ENCODE results near the gene PXDN. TPM values are rescaled to one million over a fixed set of nuclear protein-coding genes. Genes with fewer than 3 reads are reported as not detected.
A peak's percentile ranks its signal among the peaks of the same experiment; 100 is the strongest.

PXDN gene
- total and polyA plus RNA-seq, 2 experiments from 2014 or later = 85.7 to 129 TPM

DNA sequence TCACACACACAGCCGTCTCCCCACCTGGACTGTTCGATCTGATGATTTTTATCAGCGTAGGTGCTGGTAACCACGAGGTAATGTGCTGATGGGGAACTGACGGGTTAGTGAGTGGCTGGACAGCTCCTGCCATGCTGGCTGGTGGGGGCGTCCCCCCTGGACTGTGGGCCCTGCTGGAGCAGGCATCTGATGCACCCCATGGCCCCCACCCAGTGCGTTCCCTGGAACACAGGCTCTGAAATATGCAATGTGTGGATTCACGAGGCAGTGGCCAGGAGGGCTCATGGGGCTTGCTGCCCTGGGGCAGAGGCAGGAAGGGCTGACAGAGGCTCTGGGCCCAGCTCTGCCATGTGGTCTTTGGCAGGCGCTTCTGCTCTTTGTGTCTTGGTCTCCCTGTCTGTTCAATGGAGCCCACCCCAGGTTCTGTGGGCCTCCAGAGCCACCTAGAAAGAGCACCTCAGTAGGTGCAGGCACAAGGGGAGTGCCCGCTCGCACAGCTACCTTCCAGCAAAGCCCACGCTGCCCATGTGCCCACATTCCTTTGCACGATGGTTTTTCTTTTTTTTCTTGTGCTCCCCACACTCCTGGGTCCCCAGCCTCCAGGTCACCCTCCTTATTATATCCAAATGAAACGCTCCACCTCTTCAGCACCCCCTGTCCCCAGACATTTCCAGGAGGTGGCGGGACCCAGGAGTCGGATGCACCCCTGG lies 10.3 kb upstream of the PXDN start:
- no peaks in the 10 kb centered on the region for H3K4me1 ChIP-seq (ENCODE audit: low read depth)
- no peak overlapping the region for H3K27ac ChIP-seq
- H3K27me3 ChIP-seq = no peaks in the 10 kb centered on the region
- TF ChIP-seq, protein P1, sequence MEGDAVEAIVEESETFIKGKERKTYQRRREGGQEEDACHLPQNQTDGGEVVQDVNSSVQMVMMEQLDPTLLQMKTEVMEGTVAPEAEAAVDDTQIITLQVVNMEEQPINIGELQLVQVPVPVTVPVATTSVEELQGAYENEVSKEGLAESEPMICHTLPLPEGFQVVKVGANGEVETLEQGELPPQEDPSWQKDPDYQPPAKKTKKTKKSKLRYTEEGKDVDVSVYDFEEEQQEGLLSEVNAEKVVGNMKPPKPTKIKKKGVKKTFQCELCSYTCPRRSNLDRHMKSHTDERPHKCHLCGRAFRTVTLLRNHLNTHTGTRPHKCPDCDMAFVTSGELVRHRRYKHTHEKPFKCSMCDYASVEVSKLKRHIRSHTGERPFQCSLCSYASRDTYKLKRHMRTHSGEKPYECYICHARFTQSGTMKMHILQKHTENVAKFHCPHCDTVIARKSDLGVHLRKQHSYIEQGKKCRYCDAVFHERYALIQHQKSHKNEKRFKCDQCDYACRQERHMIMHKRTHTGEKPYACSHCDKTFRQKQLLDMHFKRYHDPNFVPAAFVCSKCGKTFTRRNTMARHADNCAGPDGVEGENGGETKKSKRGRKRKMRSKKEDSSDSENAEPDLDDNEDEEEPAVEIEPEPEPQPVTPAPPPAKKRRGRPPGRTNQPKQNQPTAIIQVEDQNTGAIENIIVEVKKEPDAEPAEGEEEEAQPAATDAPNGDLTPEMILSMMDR (IDR thresholded peaks at IDR 0.05; ENCODE audit: low read depth, low read length) = no peak
- no peak for DNase-seq (ENCODE audit: low read depth in 1 of 2, low spot score in 1 of 2)
- H3K4me3 ChIP-seq = no peak overlapping the region
- H3K36me3 ChIP-seq = no peaks in the 10 kb centered on the region
- no peaks in the 10 kb centered on the region for H3K9me3 ChIP-seq (ENCODE audit: low read depth)

- no peaks in the 10 kb centered on the region for H3K27me3 ChIP-seq
- TF ChIP-seq, protein P1 (IDR thresholded peaks at IDR 0.05; ENCODE audit: low read depth, low read length) = no peak
- DNase-seq (ENCODE audit: low read depth in 1 of 2, low spot score in 1 of 2) = no peak
- no peak overlapping the region for H3K27ac ChIP-seq
- no peaks in the 10 kb centered on the region for H3K36me3 ChIP-seq
- H3K9me3 ChIP-seq (ENCODE audit: low read depth) = no peaks in the 10 kb centered on the region
- H3K4me1 ChIP-seq (ENCODE audit: low read depth) = no peaks in the 10 kb centered on the region
- H3K4me3 ChIP-seq = no peak overlapping the region
Measured at GRCh38 chr2:1754046-1754445, 9.7 kb upstream of the PXDN start.

GRCh38 chr2:1752751-1753150 lies 8.4 kb upstream of the PXDN start:
- DNase-seq (ENCODE audit: low read depth in 1 of 2, low spot score in 1 of 2) = no peak
- TF ChIP-seq, protein P1 (IDR thresholded peaks at IDR 0.05; ENCODE audit: low read depth, low read length) = no peak

GRCh38 chr2:1751767-1752725 lies 7.7 kb upstream of the PXDN start:
- no peaks in the 10 kb centered on the region for H3K9me3 ChIP-seq (ENCODE audit: low read depth)
- DNase-seq (ENCODE audit: low read depth in 1 of 2, low spot score in 1 of 2) = no peak
- no peaks in the 10 kb centered on the region for H3K27me3 ChIP-seq
- H3K27ac ChIP-seq = no peak overlapping the region
- H3K4me1 ChIP-seq (ENCODE audit: low read depth) = no peaks in the 10 kb centered on the region
- TF ChIP-seq, protein P1 (IDR thresholded peaks at IDR 0.05; ENCODE audit: low read depth, low read length) = no peak
- H3K4me3 ChIP-seq = no peak overlapping the region
- H3K36me3 ChIP-seq = no peaks in the 10 kb centered on the region

More at GRCh38 chr2:1752751-1753150, 8.4 kb upstream of the PXDN start:
- Histone ChIP-seq H3K36me3 (no peaks in the 10 kb centered on the region), H3K9me3 (ENCODE audit: low read depth) (no peaks in the 10 kb centered on the region), H3K27ac (no peak overlapping the region), H3K4me1 (ENCODE audit: low read depth) (no peaks in the 10 kb centered on the region), H3K4me3 (no peak overlapping the region), H3K27me3 (no peaks in the 10 kb centered on the region)

- peak; percentile 76 to 91 for DNase-seq (ENCODE audit: low read depth in 1 of 2, low spot score in 1 of 2)
- H3K27ac ChIP-seq = no peak overlapping the region
- no peak overlapping the region for H3K4me3 ChIP-seq
- TF ChIP-seq, protein P1 (IDR thresholded peaks at IDR 0.05; ENCODE audit: low read depth, low read length) = peak; percentile 96
- no peaks in the 10 kb centered on the region for H3K4me1 ChIP-seq (ENCODE audit: low read depth)
- no peaks in the 10 kb centered on the region for H3K36me3 ChIP-seq
- peaks cover 2% of the 10 kb centered on the region for H3K27me3 ChIP-seq
- H3K9me3 ChIP-seq (ENCODE audit: low read depth) = no peaks in the 10 kb centered on the region
Measured at GRCh38 chr2:1750933-1751766, 6.8 kb upstream of the PXDN start.
